Tibial nerve (tissue), 3 donors: ENCODE results near the gene MIER2.

Source experiments
- CTCF ChIP-seq, 5 experiments: fragments of 200-600 bp in 3 of 5; fragments of 450-650 bp in 2 of 5; sonication (generic) in 3 of 5; IDR thresholded peaks; one replicate each; pipeline ENCODE4 v1.5.1; 2016 to 2019; ENCODE audit warnings: antibody characterized with exemption in 5 of 5, mild to moderate bottlenecking in 3 of 5, moderate library complexity in 2 of 5
- POLR2A ChIP-seq, 2 donors: fragments of 450-650 bp; IDR thresholded peaks; one replicate each; pipeline ENCODE4 v1.6.1; 2017; ENCODE audit warnings: antibody characterized with exemption in 2 of 2, mild to moderate bottlenecking in 2 of 2, moderate library complexity in 2 of 2

- no peak for TF ChIP-seq POLR2A (IDR thresholded peaks at IDR 0.05)
- TF ChIP-seq CTCF (IDR thresholded peaks at IDR 0.05) = no peak
These were observed 25.3 kb upstream of the MIER2 start for GRCh38 chr19:369876-370275.
